ENCODE results near the gene PEX5L.

GRCh38 chr3:179932674-179933073 lies 104.1 kb downstream of the PEX5L start:
- TF ChIP-seq, protein P1, sequence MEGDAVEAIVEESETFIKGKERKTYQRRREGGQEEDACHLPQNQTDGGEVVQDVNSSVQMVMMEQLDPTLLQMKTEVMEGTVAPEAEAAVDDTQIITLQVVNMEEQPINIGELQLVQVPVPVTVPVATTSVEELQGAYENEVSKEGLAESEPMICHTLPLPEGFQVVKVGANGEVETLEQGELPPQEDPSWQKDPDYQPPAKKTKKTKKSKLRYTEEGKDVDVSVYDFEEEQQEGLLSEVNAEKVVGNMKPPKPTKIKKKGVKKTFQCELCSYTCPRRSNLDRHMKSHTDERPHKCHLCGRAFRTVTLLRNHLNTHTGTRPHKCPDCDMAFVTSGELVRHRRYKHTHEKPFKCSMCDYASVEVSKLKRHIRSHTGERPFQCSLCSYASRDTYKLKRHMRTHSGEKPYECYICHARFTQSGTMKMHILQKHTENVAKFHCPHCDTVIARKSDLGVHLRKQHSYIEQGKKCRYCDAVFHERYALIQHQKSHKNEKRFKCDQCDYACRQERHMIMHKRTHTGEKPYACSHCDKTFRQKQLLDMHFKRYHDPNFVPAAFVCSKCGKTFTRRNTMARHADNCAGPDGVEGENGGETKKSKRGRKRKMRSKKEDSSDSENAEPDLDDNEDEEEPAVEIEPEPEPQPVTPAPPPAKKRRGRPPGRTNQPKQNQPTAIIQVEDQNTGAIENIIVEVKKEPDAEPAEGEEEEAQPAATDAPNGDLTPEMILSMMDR (IDR thresholded peaks at IDR 0.05; ENCODE audit: low read depth, low read length), result no peak
- no peak for TF ChIP-seq POLR2A (IDR thresholded peaks at IDR 0.05; ENCODE audit: extremely low read depth, insufficient read length)
- no peak for TF ChIP-seq MAX (IDR thresholded peaks at IDR 0.05; ENCODE audit: low read depth, low read length)
